Ishikawa (cell line): ENCODE results near the gene ATP6V1C2.

Experiments used
- EP300 ChIP-seq: IDR thresholded peaks from 2 replicates; pipeline ENCODE4 v1.6.1; 2012; ENCODE audit warnings: borderline replicate concordance
- FOXM1 ChIP-seq: IDR thresholded peaks from 2 replicates; pipeline ENCODE4 v1.6.1; 2012; ENCODE audit warnings: low read depth, borderline replicate concordance
- NFIC ChIP-seq: IDR thresholded peaks from 2 replicates; pipeline ENCODE4 v1.6.1; 2012
- RAD21 ChIP-seq: IDR thresholded peaks from 2 replicates; pipeline ENCODE4 v1.6.1; 2012; ENCODE audit warnings: low read depth
- REST ChIP-seq: IDR thresholded peaks from 2 replicates; pipeline ENCODE4 v1.6.1; 2012; ENCODE audit warnings: low read depth, mild to moderate bottlenecking
- TAF1 ChIP-seq: IDR thresholded peaks from 2 replicates; pipeline ENCODE4 v1.6.1; 2012; ENCODE audit warnings: low read depth, mild to moderate bottlenecking
- YY1 ChIP-seq: IDR thresholded peaks from 2 replicates; pipeline ENCODE4 v1.6.1; 2012; ENCODE audit warnings: low read depth

GRCh38 chr2:10700078-10700803, 21.2 kb upstream of the ATP6V1C2 start:
- TF ChIP-seq YY1 (no peak), EP300 (no peak), REST (no peak), FOXM1 (no peak), NFIC (no peak), RAD21 (no peak), TAF1 (no peak)
